NOMO-1 (cell line): ENCODE measurements around the gene TLK1.
"Not testable (repeated sequence)": the region's sequence is repeated elsewhere in the genome, so short reads cannot be mapped to it uniquely, and the experiment has no call there.

Source experiments
- DNase-seq, 2 experiments: peaks; one replicate each; lab custom pipeline; 2025; ENCODE audit not compliant: unreplicated experiment in 2 of 2; lab: John Stamatoyannopoulos, UW

Gene TLK1

DNA sequence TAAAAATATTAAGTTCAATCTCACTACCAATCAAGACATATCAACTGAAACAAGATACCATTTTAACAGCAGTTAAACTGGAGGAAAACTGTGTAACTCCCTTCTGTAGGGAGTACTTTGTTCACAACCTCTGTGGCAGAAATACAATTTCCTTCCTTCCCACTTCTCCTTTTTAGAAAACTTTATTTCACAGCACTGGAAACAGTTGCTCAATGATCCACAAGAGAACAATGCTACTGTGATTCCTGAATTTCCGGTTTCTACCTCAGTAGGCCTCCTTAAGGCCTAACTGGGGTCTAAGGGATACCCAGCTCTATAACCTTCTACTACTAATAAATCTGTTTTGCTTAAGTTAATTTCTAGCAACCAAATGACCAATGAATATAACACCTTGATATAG, 14.1 kb downstream of the TLK1 start:
- DNase-seq: peak; percentile 24 to 89

DNA sequence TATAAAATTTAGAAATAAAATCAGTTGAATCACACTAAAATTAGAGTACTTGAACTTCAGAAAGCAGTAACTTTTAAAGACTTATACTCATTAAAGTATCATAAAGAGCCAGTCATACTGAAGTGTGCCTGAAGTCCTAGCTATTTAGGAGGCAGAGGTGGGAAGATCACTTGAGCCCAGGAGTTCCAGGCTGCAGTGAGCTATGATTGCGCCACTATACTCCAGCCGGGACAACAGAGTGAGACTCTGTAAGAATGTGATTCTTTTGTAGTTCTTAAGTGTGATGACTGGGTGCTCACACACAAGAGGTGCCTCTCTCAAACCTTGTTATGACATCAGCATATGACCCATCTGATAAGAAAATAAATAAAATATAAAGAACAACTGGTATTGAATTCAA, 14.6 kb downstream of the TLK1 start:
- DNase-seq: no peak

DNA sequence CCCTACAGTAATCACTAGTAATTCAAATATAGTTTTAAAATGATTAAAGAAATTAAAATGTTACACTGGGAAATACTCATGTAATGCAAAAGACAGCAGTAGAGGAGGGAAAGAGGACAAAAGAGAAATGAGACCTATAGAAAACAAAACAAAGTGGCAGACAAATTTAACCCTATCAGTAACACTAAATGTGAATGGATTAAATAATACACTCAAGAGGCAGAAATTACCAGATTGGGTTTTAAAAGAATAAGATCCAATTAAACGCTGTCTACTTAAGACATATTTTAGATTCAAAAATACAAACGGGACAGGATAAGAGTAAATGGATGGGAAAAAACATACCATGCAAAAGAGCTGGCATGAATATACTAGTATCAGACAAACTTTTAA, 17.0 kb downstream of the TLK1 start:
- DNase-seq: no peak

DNA sequence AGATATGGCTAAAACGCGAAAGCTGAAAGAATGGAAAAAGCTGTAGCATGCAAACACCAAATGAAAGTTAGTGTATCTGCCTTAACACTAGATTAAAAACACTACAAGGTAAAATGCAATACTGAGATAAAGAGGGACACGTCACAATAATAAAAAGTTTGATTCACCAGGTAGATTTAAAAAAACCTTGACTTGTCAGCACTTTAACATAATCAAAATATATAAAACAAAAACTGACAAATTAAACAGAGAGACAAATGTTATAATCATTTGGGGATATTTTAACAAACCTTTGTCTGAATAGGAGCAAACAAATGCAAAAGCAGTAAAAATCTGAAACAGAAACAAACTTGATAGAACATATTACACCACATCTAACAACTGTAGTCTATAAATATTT, 18.3 kb downstream of the TLK1 start:
- no peak for DNase-seq

DNA sequence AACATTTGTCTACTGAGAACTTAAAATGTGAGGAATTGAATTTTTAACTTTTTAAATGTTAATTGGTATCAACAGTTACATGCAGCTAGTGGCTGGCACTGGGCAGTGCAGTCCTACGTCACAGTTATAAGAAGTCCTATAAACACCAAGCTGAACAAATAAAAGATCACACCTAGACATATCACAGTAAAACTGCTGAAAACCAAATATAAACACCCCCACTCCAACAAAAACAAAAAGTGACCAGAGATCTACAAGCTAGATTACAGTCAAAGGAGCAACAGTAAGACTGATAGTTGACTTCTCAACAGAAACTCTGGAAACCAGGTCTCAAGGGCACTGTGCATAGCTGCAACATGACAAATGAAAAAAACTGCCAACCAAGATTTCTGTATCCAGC, 19.4 kb downstream of the TLK1 start:
- no peak for DNase-seq

DNA sequence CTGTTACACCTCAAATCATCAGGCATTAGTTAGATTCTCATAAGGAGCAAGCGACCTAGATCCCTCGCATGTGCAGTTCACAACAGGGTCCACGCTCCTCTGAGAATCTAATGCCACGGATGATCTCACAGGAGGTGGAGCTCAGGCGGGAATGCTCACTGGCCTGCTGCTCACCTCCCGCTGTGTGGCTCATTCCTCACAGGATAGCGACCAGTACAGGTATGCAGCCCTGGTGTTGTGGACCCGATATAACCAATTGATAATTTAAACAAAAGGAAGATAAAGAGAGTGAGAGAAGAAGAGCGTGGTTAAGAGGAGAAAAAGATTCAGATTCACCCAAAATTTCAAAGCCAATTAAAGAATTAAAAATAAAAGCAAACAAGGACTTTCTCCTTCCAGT, 20.8 kb downstream of the TLK1 start:
- no peak for DNase-seq

DNA sequence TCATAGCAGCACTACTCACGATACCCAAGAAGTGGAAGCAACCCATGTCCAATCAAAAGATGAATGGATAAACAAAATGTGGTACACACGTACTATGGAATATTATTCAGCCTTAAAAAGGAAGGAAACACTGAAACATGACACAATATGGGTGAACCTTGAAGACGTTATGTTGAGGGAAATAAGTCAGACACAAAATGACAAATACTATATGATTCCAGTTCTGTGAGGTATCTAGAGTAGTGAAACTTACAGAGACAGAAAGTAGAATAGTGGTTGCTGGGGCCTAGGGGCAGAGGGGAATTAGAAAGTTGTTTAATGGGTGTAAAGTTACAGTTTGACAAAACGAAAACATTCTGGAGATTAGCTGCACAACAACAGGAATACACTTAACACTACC, 24.7 kb downstream of the TLK1 start:
- no peak for DNase-seq

DNA sequence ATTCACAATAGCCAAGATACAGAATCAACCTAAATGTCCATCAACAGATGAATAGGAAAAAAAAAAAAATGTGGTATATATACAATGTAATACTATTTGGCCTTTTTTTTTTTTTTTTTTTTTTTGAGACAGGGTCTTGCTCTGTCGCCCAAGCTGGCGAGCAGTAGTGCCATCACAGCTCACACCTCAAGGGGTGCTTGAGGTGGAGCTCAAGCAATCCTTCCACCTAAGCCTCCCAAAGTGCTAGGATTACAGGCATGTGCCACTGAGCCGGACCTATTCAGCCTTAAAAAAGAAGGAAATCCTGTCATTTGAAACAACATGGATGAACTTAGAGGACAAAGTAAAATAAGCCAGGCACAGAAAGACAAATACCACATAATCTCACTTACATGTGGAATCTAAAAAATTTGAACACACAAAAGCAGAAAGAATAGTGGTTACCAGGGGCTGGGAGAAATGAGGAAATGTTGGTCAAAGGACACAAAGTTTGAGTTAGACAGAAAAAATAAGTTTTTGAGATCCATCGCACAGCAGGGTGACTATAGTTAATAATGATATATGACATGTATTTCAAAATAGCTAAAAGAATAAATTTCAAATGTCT, 26.0 kb downstream of the TLK1 start:
- no peak for DNase-seq

DNA sequence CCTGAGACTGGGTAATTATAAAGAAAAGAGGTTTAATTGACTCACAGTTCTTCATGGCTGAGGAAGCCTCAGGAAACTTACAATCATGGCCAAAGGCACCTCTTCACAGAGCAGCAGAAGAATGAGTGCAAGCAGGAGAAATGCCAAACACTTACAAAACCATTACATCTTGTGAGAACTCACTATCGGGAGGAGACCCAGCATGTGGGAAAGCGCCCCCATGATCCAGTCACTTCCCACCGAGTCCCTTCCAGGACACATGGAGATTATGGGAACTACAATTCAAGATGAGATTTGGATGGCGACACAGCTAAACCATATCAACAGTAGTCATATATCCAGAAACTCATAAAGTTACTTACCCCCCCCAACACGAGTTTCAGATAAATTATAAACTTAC, 28.6 kb downstream of the TLK1 start:
- DNase-seq: no peak

DNA sequence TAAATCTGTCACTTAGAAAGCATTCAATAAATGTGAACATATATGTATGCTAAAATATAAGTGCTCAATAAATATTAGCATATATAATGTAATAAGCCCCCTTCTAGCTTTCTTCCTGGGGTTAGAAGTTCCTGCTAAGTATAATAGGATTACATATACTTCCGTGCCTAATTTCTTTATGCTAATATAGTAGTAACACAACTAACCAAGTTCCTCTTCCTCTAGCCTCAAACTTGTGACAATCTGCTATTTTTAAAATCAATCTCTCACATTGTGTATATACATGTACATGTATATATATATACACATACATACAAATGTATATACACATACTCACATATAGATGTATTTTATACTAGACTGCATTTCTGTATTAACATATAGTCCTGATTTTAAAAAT, 32.2 kb downstream of the TLK1 start:
- DNase-seq: peak; percentile 13 to 72

DNA sequence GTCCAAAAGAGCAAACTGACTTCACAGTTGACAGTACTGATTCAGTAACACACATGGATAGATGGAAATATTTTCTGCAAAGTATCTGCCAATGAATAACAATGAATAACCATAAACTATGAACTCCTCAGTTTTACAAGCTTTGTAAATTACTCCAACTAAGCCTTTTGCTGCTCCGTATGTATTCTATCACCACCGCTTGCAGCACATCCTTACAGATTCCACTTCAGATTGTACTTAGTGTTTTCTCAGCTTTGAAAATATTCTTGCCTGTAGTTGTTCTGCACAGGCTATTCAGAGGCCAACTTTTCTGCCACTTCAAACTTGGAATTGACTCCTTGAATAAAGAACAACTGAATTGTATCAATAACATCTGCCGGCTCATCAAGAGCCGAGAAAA, 36.2 kb downstream of the TLK1 start:
- DNase-seq: no peak

DNA sequence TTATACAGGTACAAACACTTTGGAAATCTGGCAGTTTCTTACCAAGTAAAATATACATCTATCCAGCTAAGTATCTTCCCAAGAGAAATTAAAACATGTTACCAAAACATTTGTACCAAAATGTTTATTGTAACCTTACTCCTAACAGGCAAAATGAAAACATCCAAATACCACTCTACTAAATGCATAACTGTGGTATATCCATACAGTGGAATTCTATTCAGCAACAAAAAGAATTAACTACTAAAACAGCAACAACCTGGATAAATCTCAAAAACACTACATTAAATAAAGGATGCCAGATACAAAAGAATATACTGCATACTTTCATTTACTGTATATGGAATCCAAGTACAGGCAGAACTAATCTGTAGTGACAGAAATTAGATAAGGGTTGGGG, 51.1 kb downstream of the TLK1 start:
- no peak for DNase-seq

DNA sequence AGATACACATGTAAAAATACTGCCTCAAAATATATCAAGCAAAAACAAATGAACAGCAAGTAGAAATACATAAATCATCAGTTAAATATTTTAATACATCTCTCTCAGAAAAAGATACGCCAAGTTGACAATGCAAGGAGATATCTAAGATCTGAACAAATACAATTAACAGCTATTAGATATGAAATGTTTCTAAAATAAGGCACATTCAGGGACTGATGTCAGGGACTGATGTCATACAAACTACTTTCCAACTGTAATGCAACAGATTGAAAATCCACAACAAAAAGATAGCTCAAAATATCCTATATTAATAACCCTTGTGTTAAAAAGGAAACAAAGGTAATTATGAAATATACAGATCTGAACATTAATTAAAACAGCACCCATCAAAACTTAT, 51.7 kb downstream of the TLK1 start:
- no peak for DNase-seq

DNA sequence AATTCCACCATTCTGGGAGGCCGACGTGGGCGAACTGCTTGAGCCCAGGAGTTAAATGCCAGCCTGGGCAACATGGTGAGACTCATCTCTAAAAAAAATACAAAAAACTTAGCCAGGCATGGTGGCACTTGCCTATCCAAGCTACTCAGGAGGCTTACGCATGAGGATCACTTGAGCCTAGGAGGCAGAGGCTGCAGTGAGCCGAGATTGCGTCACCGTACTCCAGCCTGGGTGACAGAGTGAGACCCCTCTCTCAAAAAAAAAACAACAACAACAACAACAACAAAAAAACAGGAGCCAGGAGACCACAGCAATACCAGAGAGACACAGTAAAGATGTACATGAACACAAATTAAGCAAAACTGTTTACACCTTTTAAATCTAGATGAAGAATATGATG, 52.9 kb downstream of the TLK1 start:
- no peak for DNase-seq

DNA sequence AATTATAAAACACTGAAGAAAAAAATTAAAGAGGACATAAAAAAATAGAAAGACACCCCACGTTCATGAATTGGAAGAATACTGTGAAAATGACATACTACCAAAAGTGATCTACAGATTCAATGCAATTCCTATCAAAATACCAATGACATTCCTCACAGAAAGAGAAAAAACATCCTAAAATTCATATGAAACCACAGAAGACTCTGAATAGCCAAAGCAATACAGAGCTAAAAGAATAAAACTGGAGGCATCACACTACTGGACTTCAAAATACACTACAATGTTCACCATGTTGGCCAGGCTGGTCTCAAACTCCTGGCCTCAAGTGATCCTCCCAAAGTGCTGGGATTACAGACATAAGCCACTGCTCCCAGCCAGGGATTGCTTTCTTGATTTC, 56.3 kb downstream of the TLK1 start:
- DNase-seq: no peak

DNA sequence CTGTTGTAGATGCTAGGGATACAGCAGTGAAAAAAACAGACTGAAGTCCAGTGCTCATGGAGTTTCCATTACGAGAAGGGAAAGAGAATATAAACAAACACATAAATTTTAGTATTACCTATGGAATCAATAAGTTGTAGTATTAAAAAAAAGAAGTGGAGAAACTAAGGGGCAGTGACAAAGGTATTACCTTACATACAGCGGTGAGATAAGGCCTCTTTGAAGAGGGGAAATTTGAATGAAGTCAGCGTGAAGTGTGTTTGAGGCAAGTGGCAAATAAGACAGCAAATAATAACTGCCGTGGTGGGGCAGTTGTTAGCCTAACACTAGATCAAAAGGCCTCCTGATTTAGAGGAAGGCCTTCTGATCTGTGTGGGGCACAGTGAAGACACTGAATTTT, 57.9 kb downstream of the TLK1 start:
- DNase-seq: no peak

DNA sequence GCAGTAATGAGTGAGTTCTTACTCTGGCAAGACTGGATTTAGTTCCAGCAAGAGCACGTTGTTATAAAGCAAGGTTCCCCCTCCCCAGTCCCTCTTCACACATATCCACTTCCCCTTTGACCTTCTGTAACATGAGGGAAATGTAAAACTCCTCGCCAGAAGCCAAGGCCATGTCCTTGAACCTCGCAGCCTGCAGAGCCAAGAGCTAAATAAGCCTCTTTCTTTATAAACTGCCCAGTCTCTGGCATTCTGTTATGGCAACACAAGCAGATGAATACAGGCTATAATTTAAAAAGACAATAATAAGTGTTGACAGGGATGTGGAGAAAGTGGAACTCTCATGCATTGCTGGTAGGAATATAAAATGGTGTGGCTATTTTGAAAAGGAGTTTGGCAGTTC, 60.3 kb downstream of the TLK1 start:
- DNase-seq: no peak

DNA sequence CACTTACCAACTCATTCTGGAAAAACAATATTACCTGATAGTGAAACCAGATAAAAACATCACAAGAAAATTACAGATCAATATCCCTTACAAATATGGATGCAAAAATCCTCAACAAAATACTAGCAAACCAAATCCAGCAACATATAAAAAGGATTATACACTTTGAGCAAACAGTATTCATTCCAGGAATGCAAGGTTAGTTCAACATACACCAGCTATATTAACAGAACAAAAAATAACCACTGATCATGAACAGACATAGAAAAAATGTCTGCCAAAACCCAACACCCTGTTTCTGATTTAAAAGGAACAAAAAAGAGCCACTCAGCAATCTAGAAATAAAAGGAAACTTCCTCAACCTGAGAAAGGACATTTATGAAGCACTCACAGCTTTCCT, 62.1 kb downstream of the TLK1 start:
- no peak for DNase-seq

DNA sequence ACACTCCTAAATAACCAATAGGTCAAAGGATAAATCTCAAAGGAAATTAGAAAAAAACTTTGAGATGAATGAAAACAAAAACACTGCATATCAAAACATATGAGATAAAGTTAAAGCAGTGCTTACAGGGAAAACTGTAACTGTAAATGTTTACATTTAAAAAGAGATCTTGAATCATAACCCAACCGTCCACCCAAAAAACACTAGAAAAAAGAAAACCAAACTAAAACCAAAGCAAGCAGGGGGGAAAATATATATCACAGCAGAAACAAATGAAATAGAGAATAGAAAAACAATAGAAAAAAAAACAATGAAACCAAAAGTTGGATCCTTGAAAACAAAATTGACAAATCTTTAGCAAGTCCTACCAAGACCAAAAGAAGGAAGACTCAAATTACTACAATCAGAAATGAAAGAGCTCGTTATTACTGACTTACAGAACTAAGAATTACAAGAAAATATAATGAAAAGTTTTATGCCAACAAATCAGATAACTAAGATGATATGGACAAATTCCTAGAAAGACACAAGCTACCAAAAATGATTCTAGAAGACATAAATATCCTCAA, 65.6 kb downstream of the TLK1 start:
- DNase-seq: no peak

DNA sequence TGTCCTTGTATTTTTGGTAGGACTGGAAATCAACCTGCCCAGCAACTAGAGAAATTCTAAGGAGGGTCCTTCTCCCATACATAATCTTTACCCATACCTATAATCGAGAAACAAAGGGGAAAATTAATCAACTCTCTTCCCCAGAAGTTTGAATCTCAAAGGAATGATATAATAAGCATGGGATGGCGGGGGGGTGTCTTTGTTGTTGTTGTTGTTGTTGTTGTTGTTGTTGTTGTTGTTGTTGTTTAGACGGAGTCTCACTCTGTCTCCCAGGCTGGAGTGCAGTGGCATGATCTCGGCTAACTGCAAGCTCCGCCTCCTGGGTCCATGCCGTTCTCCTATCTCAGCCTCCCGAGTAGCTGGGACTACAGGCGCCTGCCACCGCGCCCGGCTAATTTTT, 69.2 kb downstream of the TLK1 start:
- DNase-seq: not testable (repeated sequence)

DNA sequence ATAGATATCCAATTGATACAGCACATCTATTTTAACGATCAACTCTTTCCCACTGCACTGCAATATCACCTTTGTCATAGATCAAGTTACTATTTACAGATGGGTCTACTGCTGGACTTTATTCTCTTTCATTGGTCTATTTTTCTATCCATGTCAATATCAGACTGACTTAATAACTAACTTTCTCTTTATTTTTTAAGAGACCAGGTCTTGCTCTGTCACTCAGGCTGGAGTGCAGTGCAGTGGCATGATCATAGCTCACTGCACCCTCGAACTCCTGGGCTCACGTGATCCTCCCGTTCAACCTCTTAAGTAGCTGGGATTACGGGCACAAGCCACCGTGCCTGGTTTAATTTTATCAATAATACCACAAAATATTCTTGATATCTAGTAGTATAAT, 71.2 kb downstream of the TLK1 start:
- DNase-seq: no peak

DNA sequence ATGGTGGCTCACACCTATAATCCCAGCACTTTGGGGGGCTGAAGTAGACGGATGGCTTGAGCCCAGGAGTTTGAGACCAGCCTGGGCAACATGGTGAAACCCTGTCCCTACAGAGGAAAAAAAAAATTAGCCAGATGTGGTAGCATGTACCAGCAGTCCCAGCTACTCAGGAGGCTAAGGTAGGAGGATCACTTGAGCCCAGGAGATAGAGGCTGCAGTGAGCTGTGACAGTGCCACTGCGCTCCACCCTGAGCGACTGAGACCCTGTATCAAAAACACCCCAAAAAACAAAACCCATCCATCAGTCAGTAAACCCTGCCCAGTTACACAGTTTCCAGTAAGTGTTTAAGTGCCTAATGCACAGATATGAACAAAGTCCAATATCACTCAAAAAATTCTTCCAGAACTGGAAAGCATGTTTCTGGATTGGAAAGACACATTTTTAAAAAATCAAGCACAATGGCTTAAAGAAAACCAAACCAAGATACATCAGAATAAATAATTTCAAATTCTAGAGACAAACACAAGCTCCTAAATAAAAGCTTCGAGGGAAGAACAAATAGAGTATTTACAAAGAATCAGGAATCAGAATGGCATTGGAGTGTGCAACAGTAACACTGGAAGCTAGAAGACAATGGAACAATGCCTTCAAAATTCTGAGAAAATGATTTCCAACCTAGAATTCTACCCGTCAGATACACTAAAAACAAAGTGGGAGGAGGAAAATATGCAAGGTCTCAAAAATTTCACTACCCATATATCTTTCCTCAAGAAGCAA, 72.4 kb downstream of the TLK1 start:
- DNase-seq: no peak
